GM03348 (cell line): Measurements from ENCODE around the gene MGAT4C.
"Not testable (repeated sequence)": the region's sequence is repeated elsewhere in the genome, so short reads cannot be mapped to it uniquely, and the experiment has no call there.

Experiments used
- DNase-seq: peaks from one replicate; pipeline ENCODE4 v3.0.0; 2012; ENCODE audit warnings: low spot score

The MGAT4C gene

GRCh38 chr12:86134561-86134960, 121.6 kb downstream of the MGAT4C start:
- DNase-seq = no peak

DNA sequence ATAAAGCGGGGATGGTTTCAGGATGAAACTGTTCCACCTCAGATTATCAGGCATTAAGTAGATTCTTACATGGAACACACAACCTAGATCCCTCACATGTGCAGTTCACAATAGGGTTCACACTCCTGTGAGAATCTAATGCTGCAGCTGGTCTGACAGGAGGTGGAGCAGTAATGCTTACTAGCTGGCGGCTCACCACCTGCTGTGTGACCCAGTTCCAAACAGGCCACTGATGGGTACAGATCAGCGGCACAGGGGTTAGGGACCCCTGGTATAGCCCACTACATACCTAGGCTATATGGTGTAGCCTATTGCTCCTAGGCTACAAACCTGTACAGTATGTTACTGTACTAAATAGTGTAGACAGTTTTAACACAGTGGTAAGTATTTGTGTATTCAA, 129.3 kb downstream of the MGAT4C start:
- DNase-seq = not testable (repeated sequence)

GRCh38 chr12:86122846-86123468, 133.2 kb downstream of the MGAT4C start:
- no peak for DNase-seq

DNA sequence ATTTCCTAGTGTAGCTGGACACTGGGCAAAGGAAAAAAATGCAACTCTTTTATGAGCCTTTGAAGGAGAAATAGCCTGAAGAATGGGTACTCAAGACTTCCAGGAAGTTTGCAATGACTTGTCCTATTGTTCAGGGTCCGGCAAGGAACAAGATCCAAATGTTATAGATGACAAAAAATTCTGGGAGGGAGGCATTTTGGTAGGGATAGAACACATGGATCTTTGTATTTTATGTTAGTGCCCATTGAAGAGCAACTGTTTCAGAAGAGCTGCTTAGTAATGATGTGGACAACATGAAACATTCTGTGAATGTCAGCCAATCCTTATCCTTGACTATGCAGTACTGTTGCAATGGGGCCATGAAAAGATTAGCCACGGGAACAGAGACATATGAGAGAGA, 138.0 kb downstream of the MGAT4C start:
- no peak for DNase-seq

- no peak for DNase-seq
These were observed 138.5 kb downstream of the MGAT4C start for GRCh38 chr12:86117711-86118110.

DNA sequence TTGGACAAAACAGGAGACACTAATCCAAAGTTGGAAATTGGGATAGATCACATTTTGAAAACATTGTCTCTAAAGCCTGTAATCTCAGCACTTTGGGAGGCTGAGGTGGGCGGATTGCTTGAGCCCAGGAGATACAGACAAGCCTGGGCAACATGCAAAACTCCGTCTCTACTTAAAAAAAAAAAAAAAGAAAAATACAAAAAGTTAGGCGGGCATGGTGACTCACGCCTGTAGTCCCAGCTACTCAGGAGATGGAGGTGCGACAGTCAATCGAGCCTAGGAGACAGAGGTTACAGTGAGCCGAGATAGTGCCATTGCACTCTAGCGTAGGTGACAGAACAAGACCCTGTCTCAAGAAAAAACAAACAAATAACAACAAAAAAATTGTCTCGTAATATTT, 152.1 kb downstream of the MGAT4C start:
- DNase-seq = no peak

GRCh38 chr12:86097161-86097560, 159.0 kb downstream of the MGAT4C start:
- DNase-seq = no peak

GRCh38 chr12:86091681-86092080, 164.5 kb downstream of the MGAT4C start:
- no peak for DNase-seq

GRCh38 chr12:86081843-86082242, 174.3 kb downstream of the MGAT4C start:
- DNase-seq = no peak

GRCh38 chr12:86059052-86059451, 197.1 kb downstream of the MGAT4C start:
- not testable (repeated sequence) for DNase-seq

DNA sequence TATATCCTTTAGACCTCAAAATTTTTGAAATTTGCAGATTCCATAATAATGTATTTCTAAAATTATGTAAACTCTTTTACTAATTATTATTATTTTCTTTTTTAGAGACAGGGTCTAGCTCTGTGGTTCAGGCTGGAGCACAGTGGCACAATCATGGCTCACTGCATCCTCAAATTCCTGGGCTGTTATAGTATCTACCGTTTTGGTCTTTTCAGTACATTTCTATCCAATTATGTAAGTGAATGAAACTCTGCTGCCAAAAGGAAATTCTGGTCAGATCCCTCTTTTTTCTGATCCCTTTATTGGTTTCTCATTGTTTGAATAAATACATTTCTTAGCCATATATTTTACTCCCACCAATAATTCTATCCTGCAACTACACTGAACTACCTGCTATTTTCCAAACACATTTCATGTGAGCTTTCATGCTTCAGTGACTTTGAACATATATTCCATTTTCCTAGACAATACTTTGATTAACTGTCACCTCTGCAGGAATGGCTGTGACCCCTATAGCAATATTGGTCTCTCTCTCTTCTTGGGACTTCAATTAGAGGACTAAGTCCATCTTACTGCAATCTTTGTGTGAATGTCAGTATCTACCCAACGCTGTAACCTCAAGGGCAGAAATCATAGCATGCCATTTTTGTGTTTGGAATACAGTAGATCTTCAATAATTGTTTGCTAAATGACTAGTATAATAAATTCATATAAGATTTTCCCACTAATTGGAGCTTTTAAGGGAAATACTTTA, 198.9 kb downstream of the MGAT4C start:
- no peak for DNase-seq

DNA sequence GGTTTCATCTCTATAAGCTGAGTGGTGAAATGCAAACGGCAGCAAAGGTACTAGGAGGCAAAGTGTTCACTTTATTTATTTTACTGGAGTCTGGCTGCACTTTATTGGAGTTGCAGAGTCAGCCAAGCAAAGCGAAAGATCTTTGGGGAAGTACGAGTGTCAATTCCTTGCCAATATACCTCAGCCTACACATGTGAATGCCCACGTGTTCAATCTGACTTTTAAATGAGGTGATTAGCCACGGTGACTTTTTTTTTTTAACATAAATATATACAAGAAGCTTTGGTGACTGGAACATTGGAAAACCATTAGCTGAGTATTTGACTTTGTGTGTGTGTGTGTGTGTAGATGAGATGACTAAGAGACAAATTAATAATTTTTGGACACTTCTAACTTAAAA, 203.3 kb downstream of the MGAT4C start:
- no peak for DNase-seq

- DNase-seq = no peak
These were observed 206.2 kb downstream of the MGAT4C start for GRCh38 chr12:86050010-86050409.

- no peak for DNase-seq
These were observed 211.8 kb downstream of the MGAT4C start for GRCh38 chr12:86044396-86044795.

DNA sequence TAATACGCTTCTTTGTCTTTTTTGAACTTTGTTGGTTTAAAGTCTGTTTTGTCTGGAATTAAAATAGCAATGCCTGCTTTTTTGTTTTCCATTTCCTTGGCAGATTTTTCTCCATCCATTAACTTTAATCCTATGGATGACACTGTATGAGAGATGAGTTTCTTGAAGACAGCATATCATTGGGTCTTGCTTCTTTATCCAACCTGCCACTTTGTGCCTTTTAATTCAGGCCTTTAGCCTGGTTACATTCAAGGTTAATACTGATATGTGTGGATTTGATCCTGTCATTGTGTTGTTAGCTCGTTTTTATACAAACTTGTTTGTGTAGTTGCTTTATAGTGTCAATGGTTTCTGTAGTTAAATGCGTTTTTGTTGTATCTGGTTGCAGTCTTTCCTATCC, 214.1 kb downstream of the MGAT4C start:
- no peak for DNase-seq

GRCh38 chr12:86018361-86018760, 237.8 kb downstream of the MGAT4C start:
- DNase-seq = no peak

DNA sequence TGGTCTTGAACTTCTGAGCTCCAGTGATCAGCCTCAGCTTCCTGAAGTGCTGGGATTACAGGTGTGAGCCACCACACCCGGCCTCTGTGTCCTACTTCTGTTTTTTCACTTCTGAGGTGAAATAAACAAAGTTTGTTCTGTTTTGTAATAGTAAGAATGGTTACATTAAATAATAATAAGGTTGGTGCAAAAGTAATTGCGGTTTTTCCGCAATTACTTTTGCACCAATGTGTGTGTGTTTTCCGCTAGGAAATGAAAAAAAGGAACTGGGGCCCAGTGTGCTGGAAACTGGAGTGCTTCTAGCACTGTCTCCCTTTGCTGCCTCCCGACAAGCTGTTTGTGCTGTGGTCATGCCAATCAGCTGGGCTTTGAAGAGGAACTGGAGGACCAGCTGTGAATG, 241.2 kb downstream of the MGAT4C start:
- no peak for DNase-seq

DNA sequence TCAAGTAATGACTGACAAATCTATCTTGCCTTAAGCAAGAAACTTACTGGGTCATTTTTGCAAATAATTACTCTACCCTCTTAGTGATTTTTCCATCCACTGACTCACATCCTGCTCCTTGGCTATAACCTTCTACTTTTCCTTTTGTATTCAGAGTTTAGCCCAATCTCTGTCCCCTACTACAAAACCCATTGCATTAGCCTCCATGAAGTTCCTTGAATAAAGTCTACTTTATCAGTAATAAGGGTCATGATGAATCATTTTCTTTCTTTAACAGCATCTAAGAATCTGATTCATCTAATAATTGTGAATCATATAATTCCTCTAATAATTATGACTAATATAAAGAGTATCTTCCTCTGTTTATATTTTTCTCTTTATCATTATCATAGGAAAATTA, 249.5 kb downstream of the MGAT4C start:
- no peak for DNase-seq

DNA sequence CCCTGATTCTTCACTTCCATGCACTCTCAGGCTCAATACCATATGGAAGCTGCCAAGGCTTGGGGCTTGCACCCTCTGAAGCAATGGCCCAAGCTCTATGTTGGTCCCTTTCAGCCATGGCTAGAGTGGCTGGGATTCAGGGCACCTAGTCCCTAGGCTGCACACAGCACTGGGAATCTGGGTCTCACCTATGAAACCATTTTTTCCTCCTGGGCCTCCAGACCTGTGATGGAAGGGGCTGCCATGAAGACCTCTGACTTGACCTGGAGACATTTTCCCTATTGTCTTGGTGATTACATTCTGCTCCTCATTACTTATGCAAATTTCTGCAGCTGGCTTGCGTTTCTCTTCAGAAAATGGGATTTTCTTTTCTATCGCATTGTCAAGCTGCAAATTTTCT, 258.1 kb downstream of the MGAT4C start:
- DNase-seq = no peak

- DNase-seq = no peak
These were observed 259.9 kb downstream of the MGAT4C start for GRCh38 chr12:85996280-85996679.

DNA sequence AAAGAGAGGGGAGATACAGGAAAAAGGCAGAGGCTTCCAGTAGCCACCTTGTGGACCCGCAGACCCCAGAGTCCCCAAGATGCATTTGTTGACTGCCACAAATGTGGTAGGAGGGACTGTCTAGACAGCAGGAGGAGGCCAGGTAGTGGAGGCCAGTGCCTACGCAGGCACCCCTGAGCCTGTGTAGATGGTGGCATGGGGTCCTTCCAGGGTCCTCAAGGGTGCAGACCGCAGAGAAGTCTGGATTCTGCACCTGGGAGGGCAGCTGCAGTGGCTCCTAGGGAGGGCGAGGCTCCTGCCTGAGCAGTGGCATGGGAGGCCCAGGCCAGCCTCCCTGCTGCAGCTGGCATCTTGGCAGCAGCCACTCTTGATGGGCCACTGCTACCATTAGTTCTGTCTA, 262.4 kb downstream of the MGAT4C start:
- no peak for DNase-seq

DNA sequence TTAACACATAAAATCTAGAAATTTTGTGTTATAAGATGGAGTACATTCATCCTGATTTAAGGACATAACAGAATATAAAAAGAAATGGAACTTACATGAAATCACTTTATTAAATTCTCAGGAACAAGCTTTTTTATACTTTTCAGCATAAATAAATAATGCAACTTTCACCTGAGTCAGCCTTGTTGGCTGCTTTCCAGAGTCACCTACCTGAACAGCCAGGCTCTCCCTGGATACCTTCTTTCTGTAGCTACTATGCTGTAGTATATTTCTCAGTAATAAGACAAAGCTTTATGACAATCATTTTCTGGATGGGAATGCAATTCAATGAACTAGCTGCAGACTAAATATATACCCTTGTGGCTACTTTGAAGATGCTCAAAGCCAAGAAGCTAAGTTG, 270.2 kb downstream of the MGAT4C start:
- DNase-seq = no peak

DNA sequence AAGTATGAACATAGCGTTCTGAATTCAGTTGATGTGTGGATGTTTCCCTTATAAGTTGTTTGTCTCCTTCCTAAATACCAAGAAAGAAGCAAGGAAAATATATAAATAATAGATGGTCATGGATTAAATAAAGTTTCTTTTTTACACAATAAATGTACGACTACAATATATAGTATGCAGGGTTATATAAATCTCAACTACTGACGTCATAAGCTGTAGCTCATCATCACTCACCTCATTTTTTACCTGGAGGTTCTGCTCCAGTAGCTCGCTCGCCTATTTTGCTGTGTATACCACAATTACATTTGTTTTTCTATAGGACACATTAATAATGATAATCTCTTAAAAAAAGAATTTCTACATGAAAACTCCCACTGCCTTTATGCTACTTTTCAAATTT, 272.6 kb downstream of the MGAT4C start:
- DNase-seq = no peak

DNA sequence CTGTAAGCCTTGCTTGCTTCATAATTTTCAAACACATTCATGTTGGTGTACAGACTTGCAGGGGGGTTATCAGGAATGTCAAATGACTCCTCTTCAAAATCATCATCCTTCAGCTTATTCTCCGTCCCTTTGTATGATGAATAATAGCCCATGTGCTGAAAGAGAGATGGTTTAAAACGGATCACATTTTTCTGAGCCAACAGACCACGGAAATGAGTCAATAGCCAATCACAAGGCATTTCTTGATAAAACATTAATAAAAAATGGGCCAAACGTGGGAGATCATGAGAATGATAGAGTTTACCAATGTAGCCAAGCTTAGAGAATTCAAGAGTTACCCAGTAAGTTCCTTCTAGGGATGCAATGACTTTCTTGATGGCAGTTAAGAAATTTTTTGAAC, 276.6 kb downstream of the MGAT4C start:
- no peak for DNase-seq
